ENCODE data around the gene ANO1. TPM values are rescaled to one million over a fixed set of nuclear protein-coding genes. Genes with fewer than 3 reads are reported as not detected.
A peak's percentile ranks its signal among the peaks of the same experiment; 100 is the strongest.

The ANO1 gene
- total RNA-seq, 1 experiment from 2014 or later, result 0.86 TPM

GRCh38 chr11:70072861-70073755 lies 5.0 kb upstream of the ANO1 start:
- no peak for DNase-seq (ENCODE audit: low read depth)

GRCh38 chr11:70073871-70074371 lies 4.2 kb upstream of the ANO1 start:
- DNase-seq (ENCODE audit: low read depth), result peak; percentile 92

GRCh38 chr11:70074746-70075145 lies 3.4 kb upstream of the ANO1 start:
- no peak for DNase-seq (ENCODE audit: low read depth)

GRCh38 chr11:70075836-70076235 lies 2.3 kb upstream of the ANO1 start:
- DNase-seq (ENCODE audit: low read depth), result no peak

- no peak for DNase-seq (ENCODE audit: low read depth)
These were observed 1.6 kb upstream of the ANO1 start for GRCh38 chr11:70076461-70076931.

- DNase-seq (ENCODE audit: low read depth), result no peak
These were observed 564 bp upstream of the ANO1 start for GRCh38 chr11:70077411-70078094.

- DNase-seq (ENCODE audit: low read depth), result no peak
These were observed 882 bp downstream of the ANO1 start for GRCh38 chr11:70078781-70079616.

- DNase-seq (ENCODE audit: low read depth), result no peak
These were observed 1.6 kb downstream of the ANO1 start for GRCh38 chr11:70079691-70080090.

GRCh38 chr11:70080763-70081162 lies 2.6 kb downstream of the ANO1 start:
- peak; percentile 77 for DNase-seq (ENCODE audit: low read depth)

- DNase-seq (ENCODE audit: low read depth), result no peak
These were observed 4.7 kb downstream of the ANO1 start for GRCh38 chr11:70082829-70083228.

GRCh38 chr11:70084046-70084984 lies 6.2 kb downstream of the ANO1 start:
- no peak for DNase-seq (ENCODE audit: low read depth)

GRCh38 chr11:70085815-70086769 lies 8.0 kb downstream of the ANO1 start:
- no peak for DNase-seq (ENCODE audit: low read depth)

GRCh38 chr11:70087446-70088167 lies 9.5 kb downstream of the ANO1 start:
- no peak for DNase-seq (ENCODE audit: low read depth)

- no peak for DNase-seq (ENCODE audit: low read depth)
These were observed 10.7 kb downstream of the ANO1 start for GRCh38 chr11:70088735-70089250.

GRCh38 chr11:70089631-70090030 lies 11.5 kb downstream of the ANO1 start:
- no peak for DNase-seq (ENCODE audit: low read depth)

GRCh38 chr11:70090961-70091381 lies 12.9 kb downstream of the ANO1 start:
- no peak for DNase-seq (ENCODE audit: low read depth)

GRCh38 chr11:70091638-70092037 lies 13.5 kb downstream of the ANO1 start:
- no peak for DNase-seq (ENCODE audit: low read depth)

GRCh38 chr11:70092959-70093715 lies 15.0 kb downstream of the ANO1 start:
- DNase-seq (ENCODE audit: low read depth), result no peak
